HL-60 (cell line): ENCODE data around the gene COMMD3.
A peak's percentile ranks its signal among the peaks of the same experiment; 100 is the strongest.

ENCODE experiments used
- DNase-seq, 2 experiments: peaks; one replicate each; pipeline ENCODE4 v3.0.0-alpha.2; 2010 to 2020; ENCODE audit warnings: low read depth in 1 of 2, low spot score in 1 of 2
- H3K27ac ChIP-seq: fragments of 250-450 bp; sonication (Bioruptor Pico); replicated peaks from 2 replicates; pipeline ENCODE4 v1.5.1; 2020; ENCODE audit warnings: mild to moderate bottlenecking, moderate library complexity
- H3K27me3 ChIP-seq: fragments of 250-450 bp; sonication (Bioruptor Pico); 2 replicates; pipeline ENCODE4 v1.5.1; 2021; ENCODE audit warnings: mild to moderate bottlenecking, moderate library complexity; ENCODE audit not compliant: insufficient read depth, poor library complexity, severe bottlenecking
- H3K4me3 ChIP-seq: replicated peaks from 2 replicates; pipeline ENCODE4 v1.5.1; 2011; ENCODE audit warnings: mild to moderate bottlenecking, control low read depth, low read length; ENCODE audit not compliant: insufficient read depth
- CTCF ChIP-seq: IDR thresholded peaks from one replicate; pipeline ENCODE4 v1.5.1; 2011; ENCODE audit warnings: low read length, control low read depth, inconsistent platforms; ENCODE audit not compliant: insufficient read depth
- GABPA ChIP-seq: IDR thresholded peaks from 2 replicates; pipeline ENCODE4 v1.6.1; 2012; ENCODE audit warnings: low read depth
- POLR2AphosphoS5 ChIP-seq: IDR thresholded peaks from 2 replicates; pipeline ENCODE4 v1.6.1; 2012; ENCODE audit warnings: low read depth
- REST ChIP-seq: IDR thresholded peaks from 2 replicates; pipeline ENCODE4 v1.6.1; 2012; ENCODE audit warnings: low read depth; ENCODE audit not compliant: insufficient replicate concordance
- SPI1 ChIP-seq: IDR thresholded peaks from 2 replicates; pipeline ENCODE4 v1.6.1; 2012; ENCODE audit warnings: low read depth, mild to moderate bottlenecking, borderline replicate concordance

COMMD3 gene

GRCh38 chr10:22339761-22340328 lies 23.7 kb downstream of the COMMD3 start:
- no peak for TF ChIP-seq SPI1
- no peak for TF ChIP-seq GABPA
- TF ChIP-seq CTCF: no peak
- no peak for TF ChIP-seq REST
- no peak for TF ChIP-seq POLR2AphosphoS5
- H3K27ac ChIP-seq: no peak overlapping the region
- H3K4me3 ChIP-seq: peak overlapping the region; percentile 51
- no peak for DNase-seq
- peaks cover 35% of the 10 kb centered on the region for H3K27me3 ChIP-seq

- no peak for TF ChIP-seq POLR2AphosphoS5
- TF ChIP-seq SPI1: no peak
- no peak for TF ChIP-seq REST
- TF ChIP-seq GABPA: no peak
- TF ChIP-seq CTCF: no peak
- H3K4me3 ChIP-seq: peak overlapping the region; percentile 51
- H3K27me3 ChIP-seq: peaks cover 37% of the 10 kb centered on the region
- no peak for DNase-seq
- H3K27ac ChIP-seq: peak overlapping the region; percentile 61
These were observed 24.4 kb downstream of the COMMD3 start for GRCh38 chr10:22340329-22341189.

GRCh38 chr10:22341190-22341925 lies 25.2 kb downstream of the COMMD3 start:
- no peak for TF ChIP-seq REST
- TF ChIP-seq POLR2AphosphoS5: no peak
- TF ChIP-seq SPI1: no peak
- no peak for TF ChIP-seq CTCF
- TF ChIP-seq GABPA: no peak
- no peak for DNase-seq
- H3K27me3 ChIP-seq: peaks cover 30% of the 10 kb centered on the region
- no peak overlapping the region for H3K27ac ChIP-seq
- peak overlapping the region; percentile 51 for H3K4me3 ChIP-seq
